SK-N-DZ (cell line): ENCODE measurements around the gene CRTAC1.

Experiments
- DNase-seq: peaks from one replicate; pipeline ENCODE4 v3.0.0-alpha.2; 2015; ENCODE audit warnings: low spot score

CRTAC1 gene

GRCh38 chr10:97974526-97975525 lies 55.6 kb downstream of the CRTAC1 start:
- no peak for DNase-seq

GRCh38 chr10:97974100-97974499 lies 56.3 kb downstream of the CRTAC1 start:
- no peak for DNase-seq

- DNase-seq = no peak
These were observed 60.8 kb downstream of the CRTAC1 start for GRCh38 chr10:97969538-97970079.

- DNase-seq = no peak
These were observed 65.7 kb downstream of the CRTAC1 start for GRCh38 chr10:97964748-97965147.

GRCh38 chr10:97961945-97962344 lies 68.5 kb downstream of the CRTAC1 start:
- no peak for DNase-seq

- no peak for DNase-seq
These were observed 70.0 kb downstream of the CRTAC1 start for GRCh38 chr10:97960269-97961056.

- DNase-seq = no peak
These were observed 81.0 kb downstream of the CRTAC1 start for GRCh38 chr10:97949462-97949861.

GRCh38 chr10:97948822-97949221 lies 81.6 kb downstream of the CRTAC1 start:
- no peak for DNase-seq

- no peak for DNase-seq
These were observed 85.6 kb downstream of the CRTAC1 start for GRCh38 chr10:97944772-97945171.

GRCh38 chr10:97943294-97943693 lies 87.1 kb downstream of the CRTAC1 start:
- DNase-seq = no peak

GRCh38 chr10:97940534-97940933 lies 89.9 kb downstream of the CRTAC1 start:
- DNase-seq = no peak

GRCh38 chr10:97939446-97939990 lies 90.9 kb downstream of the CRTAC1 start:
- DNase-seq = no peak

GRCh38 chr10:97937928-97938327 lies 92.5 kb downstream of the CRTAC1 start:
- no peak for DNase-seq

- DNase-seq = no peak
These were observed 93.4 kb downstream of the CRTAC1 start for GRCh38 chr10:97937054-97937453.

GRCh38 chr10:97936126-97936525 lies 94.3 kb downstream of the CRTAC1 start:
- DNase-seq = no peak

GRCh38 chr10:97932932-97933530 lies 97.4 kb downstream of the CRTAC1 start:
- DNase-seq = no peak

GRCh38 chr10:97931041-97931440 lies 99.4 kb downstream of the CRTAC1 start:
- no peak for DNase-seq

- DNase-seq = no peak
These were observed 101.5 kb downstream of the CRTAC1 start for GRCh38 chr10:97928897-97929296.

GRCh38 chr10:97927622-97928021 lies 102.8 kb downstream of the CRTAC1 start:
- DNase-seq = peak; percentile 56

- DNase-seq = no peak
These were observed 104.4 kb downstream of the CRTAC1 start for GRCh38 chr10:97926055-97926454.

GRCh38 chr10:97925308-97925938 lies 105.0 kb downstream of the CRTAC1 start:
- DNase-seq = no peak
